ENCODE results near the gene S100A4. TPM values are rescaled to one million over a fixed set of nuclear protein-coding genes. Genes with fewer than 3 reads are reported as not detected.

S100A4 gene
- total RNA-seq, 1 donor from 2014 or later = 1.6 TPM

GRCh38 chr1:153515504-153516394, 29.9 kb downstream of the S100A4 start:
- no peak for FAIRE-seq

GRCh38 chr1:153513666-153514065, 31.9 kb downstream of the S100A4 start:
- FAIRE-seq = no peak

More at GRCh38 chr1:153515504-153516394, 29.9 kb downstream of the S100A4 start:
- no peak for DNase-seq (ENCODE audit: low spot score in 2 of 2)

GRCh38 chr1:153513023-153513422, 32.6 kb downstream of the S100A4 start:
- DNase-seq (ENCODE audit: low spot score in 2 of 2) (no peak), FAIRE-seq (no peak)

More at GRCh38 chr1:153513666-153514065, 31.9 kb downstream of the S100A4 start:
- DNase-seq (ENCODE audit: low spot score in 2 of 2) = no peak

- FAIRE-seq = no peak
Measured at GRCh38 chr1:153510984-153511410, 34.6 kb downstream of the S100A4 start.

GRCh38 chr1:153509729-153510354, 35.8 kb downstream of the S100A4 start:
- DNase-seq (ENCODE audit: low spot score in 2 of 2) (peak in 1 of 2 donors; percentile 31), FAIRE-seq (no peak)

More at GRCh38 chr1:153510984-153511410, 34.6 kb downstream of the S100A4 start:
- peak; percentile 39 to 79 for DNase-seq (ENCODE audit: low spot score in 2 of 2)

GRCh38 chr1:153509036-153509435, 36.6 kb downstream of the S100A4 start:
- DNase-seq (ENCODE audit: low spot score in 2 of 2) (no peak), FAIRE-seq (no peak)

GRCh38 chr1:153507926-153508583, 37.6 kb downstream of the S100A4 start:
- FAIRE-seq (no peak), DNase-seq (ENCODE audit: low spot score in 2 of 2) (no peak)

- FAIRE-seq (no peak), DNase-seq (ENCODE audit: low spot score in 2 of 2) (no peak)
Measured at GRCh38 chr1:153506831-153507413, 38.7 kb downstream of the S100A4 start.

GRCh38 chr1:153506386-153506785, 39.2 kb downstream of the S100A4 start:
- DNase-seq (ENCODE audit: low spot score in 2 of 2) = no peak
- no peak for FAIRE-seq

GRCh38 chr1:153505576-153505975, 40.0 kb downstream of the S100A4 start:
- FAIRE-seq (no peak), DNase-seq (ENCODE audit: low spot score in 2 of 2) (no peak)

- FAIRE-seq = no peak
Measured at GRCh38 chr1:153503766-153504165, 41.8 kb downstream of the S100A4 start.

GRCh38 chr1:153498746-153499145, 46.9 kb downstream of the S100A4 start:
- no peak for FAIRE-seq
- DNase-seq (ENCODE audit: low spot score in 2 of 2) = no peak

More at GRCh38 chr1:153503766-153504165, 41.8 kb downstream of the S100A4 start:
- no peak for DNase-seq (ENCODE audit: low spot score in 2 of 2)

- DNase-seq (ENCODE audit: low spot score in 2 of 2) (no peak), FAIRE-seq (no peak)
Measured at GRCh38 chr1:153495536-153495935, 50.1 kb downstream of the S100A4 start.

- DNase-seq (ENCODE audit: low spot score in 2 of 2) (peak in 1 of 2 donors; percentile 37), FAIRE-seq (no peak)
Measured at GRCh38 chr1:153494976-153495535, 50.5 kb downstream of the S100A4 start.

Other genes starting within 250 kb of the S100A4 start
- not detected for gene PGLYRP3, start 232.9 kb downstream of the S100A4 start, total RNA-seq
- not detected for gene PGLYRP4, start 197.0 kb downstream of the S100A4 start, total RNA-seq
- 28.9 TPM for gene S100A9, start 188.0 kb downstream of the S100A4 start, total RNA-seq
- gene S100A12, start 170.2 kb downstream of the S100A4 start, total RNA-seq = 6.9 TPM
- gene S100A8, start 154.7 kb downstream of the S100A4 start, total RNA-seq = 7.3 TPM
- gene S100A7A, start 129.3 kb downstream of the S100A4 start, total RNA-seq = not detected
- gene S100A7, start 85.2 kb downstream of the S100A4 start, total RNA-seq = not detected
- 9.8 TPM for gene S100A6, start 9.8 kb downstream of the S100A4 start, total RNA-seq
- not detected for gene S100A5, start 4.9 kb downstream of the S100A4 start, total RNA-seq
- not detected for gene S100A3, start 3.5 kb upstream of the S100A4 start, total RNA-seq
- gene S100A2, start 20.0 kb upstream of the S100A4 start, total RNA-seq = not detected
- gene S100A16, start 67.3 kb upstream of the S100A4 start, total RNA-seq = 13.0 TPM
- not detected for gene S100A14, start 70.5 kb upstream of the S100A4 start, total RNA-seq
- gene S100A13, start 81.7 kb upstream of the S100A4 start, total RNA-seq = 7.3 TPM
- 1.2 TPM for gene S100A1, start 82.6 kb upstream of the S100A4 start, total RNA-seq
- 55.0 TPM for gene CHTOP, start 88.3 kb upstream of the S100A4 start, total RNA-seq
- 46.1 TPM for gene SNAPIN, start 112.9 kb upstream of the S100A4 start, total RNA-seq
- gene ILF2, start 125.2 kb upstream of the S100A4 start, total RNA-seq = 240 TPM
- 0.41 TPM for gene NPR1, start 132.9 kb upstream of the S100A4 start, total RNA-seq
- 29.8 TPM for gene INTS3, start 182.2 kb upstream of the S100A4 start, total RNA-seq
- 14.7 TPM for gene SLC27A3, start 229.6 kb upstream of the S100A4 start, total RNA-seq